K562 (cell line): ENCODE data around the gene ANKLE1. TPM values are rescaled to one million over a fixed set of nuclear protein-coding genes. Genes with fewer than 3 reads are reported as not detected.

Experiments used
- ATAC-seq: fragments of 200-7000 bp; cut with Tn5 transposase; 3 replicates; pipeline ENCODE4 v1.9.1; 2020; ENCODE audit warnings: moderate library complexity
- BruUV-seq: library from RNA; stranded (reverse); fragments of 400-500 nt; replicated peaks from 2 replicates; lab custom pipeline; 2021; lab: Mats Ljungman, UMichigan
- CTCF ChIA-PET: fragments of 300-600 bp; formaldehyde crosslinking; extraction: SDS; loops from one replicate; lab custom pipeline; 2021; ENCODE audit warnings: low intra/inter-chr PET ratio; lab: Yijun Ruan, JAX
- POLR2A ChIA-PET: fragments of 300-600, 350-650 bp; sonication (Branson Sonifier 250); formaldehyde crosslinking; extraction: SDS; loops from one replicate; lab custom pipeline; 2021; ENCODE audit warnings: antibody characterized with exemption, inconsistent platforms; lab: Yijun Ruan, JAX
- DNase-seq, 4 experiments: peaks; one replicate each; pipeline versions ENCODE4 v3.0.0 to v3.0.0-alpha.2; 2011 to 2018; ENCODE audit warnings: low spot score in 3 of 4, mixed read lengths in 3 of 4; ENCODE audit errors: extremely low read depth in 1 of 4
- FAIRE-seq: peaks from 2 replicates; lab custom pipeline; 2011; peaks lifted over from hg19 to GRCh38; lab: Jason Lieb, UNC
- H2AFZ ChIP-seq: 2 replicates; pipeline ENCODE4 v1.6.0; 2011; ENCODE audit warnings: low read depth, low read length, control low read depth, inconsistent platforms
- H3K27ac ChIP-seq: fragments of 200-600 bp; 3 replicates; pipeline ENCODE4 v1.8.0; 2011; ENCODE audit warnings: low read depth, mild to moderate bottlenecking, control low read depth, inconsistent platforms, low read length, moderate library complexity, mixed read lengths; ENCODE audit errors: extremely low read depth
- H3K27me3 ChIP-seq, 2 experiments: fragments of 300-600 bp in 1 of 2; 2 replicates in 1 of 2; 3 replicates in 1 of 2; pipeline versions ENCODE4 v1.6.0 to v1.8.0; 2011; ENCODE audit warnings: inconsistent platforms in 2 of 2, low read length in 2 of 2, mild to moderate bottlenecking in 1 of 2, mixed read lengths in 1 of 2, moderate library complexity in 1 of 2; ENCODE audit not compliant: control insufficient read depth in 2 of 2, insufficient read depth in 2 of 2
- H3K36me3 ChIP-seq: fragments of 300-600 bp; 3 replicates; pipeline ENCODE4 v1.8.0; 2011; ENCODE audit warnings: mild to moderate bottlenecking, low read length, inconsistent platforms; ENCODE audit not compliant: control insufficient read depth, insufficient read depth
- H3K4me1 ChIP-seq, 2 experiments: fragments of 200-600 bp in 1 of 2; replicated peaks in 1 of 2; 2 replicates in 1 of 2; 3 replicates in 1 of 2; pipeline versions ENCODE4 v1.5.1 to v1.8.0; 2011; ENCODE audit warnings: inconsistent platforms in 2 of 2, low read length in 2 of 2, mild to moderate bottlenecking in 1 of 2, mixed read lengths in 1 of 2, moderate library complexity in 1 of 2; ENCODE audit not compliant: control insufficient read depth in 2 of 2, insufficient read depth in 2 of 2
- H3K4me2 ChIP-seq: 2 replicates; pipeline ENCODE4 v1.6.1; 2011; ENCODE audit warnings: low read length, control low read depth, inconsistent platforms, mixed read lengths; ENCODE audit not compliant: insufficient read depth
- H3K4me3 ChIP-seq: fragments of 200-600 bp; sonication (generic), shearing (Covaris generic); 2 replicates; pipeline ENCODE4 v1.5.1; 2016; ENCODE audit warnings: control low read depth, inconsistent platforms
- H3K79me2 ChIP-seq: fragments of 200-600 bp; 3 replicates; pipeline ENCODE4 v1.8.0; 2011; ENCODE audit warnings: low read length, inconsistent platforms; ENCODE audit not compliant: control insufficient read depth, insufficient read depth
- H3K9ac ChIP-seq, 2 experiments: 2 replicates each; pipeline versions ENCODE4 v1.6.0 to v1.6.1; 2011; ENCODE audit warnings: low read depth in 2 of 2, low read length in 2 of 2, control low read depth in 1 of 2, inconsistent platforms in 1 of 2, mild to moderate bottlenecking in 1 of 2, mixed read lengths in 1 of 2; ENCODE audit not compliant: insufficient read depth in 1 of 2
- H3K9me1 ChIP-seq: one replicate; pipeline ENCODE4 v1.6.0; 2011; ENCODE audit warnings: inconsistent platforms, mild to moderate bottlenecking, low read length, moderate library complexity; ENCODE audit not compliant: control insufficient read depth, insufficient read depth
- H3K9me3 ChIP-seq: replicated peaks from 2 replicates; pipeline ENCODE4 v1.5.1; 2011; ENCODE audit warnings: low read depth, low read length, inconsistent platforms; ENCODE audit not compliant: control insufficient read depth, insufficient read depth
- H4K20me1 ChIP-seq: replicated peaks from 2 replicates; pipeline ENCODE4 v1.6.1; 2011; ENCODE audit warnings: low read length, inconsistent platforms, mixed read lengths; ENCODE audit not compliant: control insufficient read depth, insufficient read depth
- CSDE1 ChIP-seq, 2 experiments: fragments of 450-650 bp; IDR thresholded peaks; 2 replicates each; pipeline ENCODE4 v1.6.1; 2016; ENCODE audit warnings: mild to moderate bottlenecking in 1 of 2
- HINFP ChIP-seq: fragments of 450-650 bp; conservative IDR thresholded peaks from 2 replicates; pipeline ENCODE4 v1.6.1; 2016; ENCODE audit warnings: missing genetic modification characterization, low read depth, mild to moderate bottlenecking, control low read depth, missing compliant biosample characterization
- MEF2A ChIP-seq: IDR thresholded peaks from 2 replicates; pipeline ENCODE4 v1.6.1; 2011; ENCODE audit warnings: low read depth, mild to moderate bottlenecking, low read length, moderate library complexity; ENCODE audit not compliant: control insufficient read depth
- RBFOX2 ChIP-seq: fragments of 200-400 bp; formaldehyde crosslinking; IDR thresholded peaks from 2 replicates; pipeline ENCODE4 v1.6.1; 2017; ENCODE audit warnings: low read depth, mild to moderate bottlenecking, low read length, moderate library complexity
- SRSF9 ChIP-seq: fragments of 200-400 bp; formaldehyde crosslinking; IDR thresholded peaks from 2 replicates; pipeline ENCODE4 v1.6.1; 2017; ENCODE audit warnings: low read depth, low read length, borderline replicate concordance
- ZBTB17 ChIP-seq: fragments of 450-650 bp; formaldehyde crosslinking; IDR thresholded peaks from 2 replicates; pipeline ENCODE4 v1.4.0; 2020; ENCODE audit warnings: mild to moderate bottlenecking
- WGBS: fragments of 100-300 bp; shearing (Covaris generic); methylation state at CpG from one replicate; pipeline ENCODE4 v1.1.6; 2016; ENCODE audit warnings: low coverage, mixed read lengths; ENCODE audit not compliant: insufficient coverage; ENCODE audit errors: missing lambda C conversion rate; 5-methylcytosine and 5-hydroxymethylcytosine counted together
- in situ Hi-C: fragments of 300-500 bp; cut with MboI; formaldehyde crosslinking; loops from 4 replicates; pipeline ENCODE4 v1.15.0; 2018; ENCODE audit warnings: inconsistent platforms, mixed read lengths
- intact Hi-C: fragments of 100-400 bp; cut with micrococcal nuclease; formaldehyde crosslinking; loops from 2 replicates; pipeline ENCODE4 v1.14.2; 2022
- polyA plus RNA-seq, 8 experiments: library from polyadenylated mRNA; depleted of rRNA in 4 of 8; stranded (reverse) in 5 of 8; unstranded in 3 of 8; fragments of >200 nt; fragmentation: Nextera tagmentation in 2 of 8; fragmentation: Illumina TruSeq in 1 of 8; extraction: Ambion mirVana in 2 of 8; extraction: Trizol in 1 of 8; gene quantifications; 2 replicates each; pipeline versions ENCODE4 v1.2.1 to v1.2.3, GENCODE V29; 2011 to 2014; ENCODE audit warnings: inconsistent platforms in 1 of 8, missing spikeins in 1 of 8
- total RNA-seq, 7 experiments: library from RNA; depleted of rRNA in 6 of 7; stranded (reverse); fragments of >200 nt in 6 of 7; fragmentation: Illumina TruSeq in 2 of 7; extraction: Trizol in 2 of 7; gene quantifications; 2 replicates each; pipeline versions ENCODE4 v1.2.1 to v1.2.3, GENCODE V29; 2011 to 2021; ENCODE audit warnings: low replicate concordance in 1 of 7

Gene ANKLE1
- total and polyA plus RNA-seq, 9 of the 15 experiments (the other 6 are each of a cell fraction or from before 2014, with no cell fraction given) = 0.63 to 9.2 (median 2.9) TPM

DNA sequence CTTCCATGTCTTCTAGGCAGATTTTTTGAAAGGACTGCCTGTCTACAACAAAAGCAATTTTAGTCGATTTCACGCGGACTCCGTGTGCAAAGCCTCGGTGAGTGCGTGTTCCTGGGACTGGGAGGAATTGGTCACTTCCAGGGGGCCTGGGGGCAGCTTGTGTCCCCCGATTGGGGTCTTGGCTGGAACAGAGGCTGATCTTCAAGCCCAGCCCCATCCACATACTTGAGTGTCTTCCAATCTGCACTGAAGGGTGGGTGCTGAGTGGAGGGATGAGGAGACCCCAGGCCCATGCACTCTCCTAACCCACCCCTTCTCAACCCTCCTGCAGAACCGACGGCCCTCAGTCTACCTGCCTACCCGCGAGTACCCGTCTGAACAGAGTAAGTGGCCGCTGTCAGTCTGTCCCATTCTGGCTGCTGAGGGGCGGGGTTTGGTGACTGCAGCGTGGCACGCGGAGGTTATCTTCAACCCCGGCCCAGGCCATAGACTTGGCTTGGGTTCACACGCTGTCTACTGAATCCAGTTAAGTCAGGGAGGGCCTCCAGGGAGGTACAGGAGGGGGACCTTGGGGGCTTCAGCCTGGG is 32.4 kb downstream of the ANKLE1 start:
- H3K4me3 ChIP-seq = no peak overlapping the region
- 0 out of 4 replicates have a peak overlapping the region, but pooled peaks of 1 of the 2 experiments have one; percentile 42 for H3K9ac ChIP-seq
- intact Hi-C loops (no loop called here), in situ Hi-C loops (no loop called here)
- no peak overlapping the region for H3K4me2 ChIP-seq
- H3K4me1 ChIP-seq = peaks cover 12 to 40% of the 10 kb centered on the region in 2 experiments; a peak in 4 of 5 replicates
- no peak for ATAC-seq
- DNase-seq = no peak
- FAIRE-seq = no peak
- POLR2A ChIA-PET = interaction anchor here (0.5 kb wide), 1 partner anchor 273 kb away, joined by 4 read pairs; no protein-coding TSS in a partner anchor
- H4K20me1 ChIP-seq = 0 out of 2 replicates have a peak, but pooled peaks cover 5% of the 10 kb centered on the region
- no peaks in the 10 kb centered on the region for H3K9me3 ChIP-seq
- H3K27ac ChIP-seq = no peak overlapping the region; the same call in 2 of the 3 replicates
- peaks cover 57% of the 10 kb centered on the region; the same call in 2 of the 3 replicates for H3K36me3 ChIP-seq
- no peaks in the 10 kb centered on the region for H3K9me1 ChIP-seq
- H3K79me2 ChIP-seq = peaks cover 37% of the 10 kb centered on the region
- WGBS = 86% methylated on average over 19 of the region's 19 CpGs
- TF ChIP-seq RBFOX2 = peak; percentile 37
- TF ChIP-seq SRSF9 = no peak
- TF ChIP-seq HINFP = no peak
- TF ChIP-seq MEF2A = no peak
- no peak for TF ChIP-seq ZBTB17 (CRISPR knock-in tag)
- TF ChIP-seq CSDE1 (IDR thresholded peaks at IDR 0.05) = no peak
- no TSS peak for BruUV-seq
- H3K27me3 ChIP-seq = no peaks in the 10 kb centered on the region
- CTCF ChIA-PET = no interaction called here
- no peak overlapping the region for H2AFZ ChIP-seq
